Measurements from ENCODE around the gene NAPSA. TPM values are rescaled to one million over a fixed set of nuclear protein-coding genes. Genes with fewer than 3 reads are reported as not detected.

NAPSA gene
- total and polyA plus RNA-seq, 10 of the 15 experiments (the other 5 are each of a cell fraction or from before 2014, with no cell fraction given) = 6.7 to 45.4 (median 17.1) TPM

DNA sequence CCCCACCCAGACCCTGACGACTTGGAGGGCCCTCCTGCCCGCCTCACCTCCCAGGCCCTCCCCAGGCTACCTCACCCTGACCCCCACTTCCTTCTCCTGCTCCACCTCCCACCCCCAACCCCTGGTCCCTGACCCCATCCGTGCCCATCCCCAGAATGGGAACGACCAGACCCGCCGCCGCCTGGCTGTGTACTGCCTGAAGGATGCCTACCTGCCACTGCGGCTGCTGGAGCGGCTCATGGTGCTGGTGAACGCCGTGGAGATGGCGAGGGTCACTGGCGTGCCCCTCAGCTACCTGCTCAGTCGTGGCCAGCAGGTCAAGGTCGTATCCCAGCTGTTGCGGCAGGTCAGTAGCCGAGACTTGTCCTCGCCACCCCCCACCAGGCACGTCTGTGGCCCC is 41.4 kb upstream of the NAPSA start (continued):
- no peak for TF ChIP-seq ZBTB11 (CRISPR knock-in tag; IDR thresholded peaks at IDR 0.05)
- TF ChIP-seq PML (IDR thresholded peaks at IDR 0.05; ENCODE audit: low read length) = no peak
- no peak for TF ChIP-seq MYC (IDR thresholded peaks at IDR 0.05; ENCODE audit: insufficient read depth, insufficient read length, insufficient replicate concordance, low read length, severe bottlenecking)

DNA sequence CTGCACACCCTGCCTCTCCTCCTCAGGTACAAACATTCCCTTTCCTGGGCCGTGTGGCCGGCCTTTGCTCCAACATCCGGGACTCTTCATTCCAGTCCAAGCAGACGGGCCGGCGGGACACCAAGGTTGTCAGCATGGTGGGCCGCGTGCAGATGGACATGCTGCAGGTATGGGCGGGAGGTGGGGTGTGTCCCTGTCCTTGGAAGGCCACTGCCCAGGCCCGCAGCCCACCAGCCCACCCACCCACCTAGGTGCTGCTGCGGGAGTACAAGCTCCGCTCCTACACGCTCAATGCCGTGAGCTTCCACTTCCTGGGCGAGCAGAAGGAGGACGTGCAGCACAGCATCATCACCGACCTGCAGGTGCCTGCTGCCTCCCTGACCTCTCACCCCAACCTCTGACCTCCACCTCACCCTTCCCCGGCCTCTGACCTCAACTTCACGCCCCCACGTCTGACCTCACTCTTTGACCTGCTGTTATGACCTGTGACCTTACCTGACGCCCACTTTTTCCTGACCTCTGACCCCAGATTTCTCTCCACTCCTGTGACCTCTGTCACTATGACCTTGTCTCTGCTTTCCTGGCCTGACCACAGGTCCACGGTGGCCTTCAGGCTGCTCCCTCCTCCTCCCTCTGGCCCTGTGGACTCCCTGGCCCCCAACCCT is 40.8 kb upstream of the NAPSA start:
- H3K27me3 ChIP-seq (replicated peaks in 1 of 2; ENCODE audit: control insufficient read depth in 2 of 2, insufficient read depth in 2 of 2, low read length in 1 of 2) = no peaks in the 10 kb centered on the region
- no peak overlapping the region for H2AFZ ChIP-seq (ENCODE audit: control insufficient read depth, low read depth, low read length)
- ATAC-seq = no peak
- RAD21 ChIA-PET (ENCODE audit: unreplicated experiment) = no interaction called here
- no peaks in the 10 kb centered on the region for H3K4me1 ChIP-seq (ENCODE audit: control insufficient read depth, insufficient read depth, low read length)
- WGBS (ENCODE audit: insufficient coverage, insufficient replicate concordance, low lambda C conversion rate, missing lambda C conversion rate) = 92% methylated on average over 22 of the region's 22 CpGs
- H4K20me1 ChIP-seq (ENCODE audit: control insufficient read depth, insufficient read depth) = no peaks in the 10 kb centered on the region
- no peak for FAIRE-seq
- SMC1A ChIA-PET (ENCODE audit: uncharacterized antibody, unreplicated experiment) = no interaction called here
- no peaks in the 10 kb centered on the region for H3K9me3 ChIP-seq (replicated peaks; ENCODE audit: control insufficient read depth, insufficient read depth, low read length)
- CTCF ChIA-PET = no interaction called here
- peaks cover 2 to 50% of the 10 kb centered on the region in 2 experiments; a peak in 2 of 4 replicates for H3K36me3 ChIP-seq (ENCODE audit: control insufficient read depth in 2 of 2, insufficient read depth in 2 of 2, low read length in 1 of 2)
- no peak overlapping the region for H3K9ac ChIP-seq (ENCODE audit: control insufficient read depth, insufficient read depth, low read length)
- no peak overlapping the region for H3K27ac ChIP-seq (ENCODE audit: control insufficient read depth, insufficient read depth)
- intact Hi-C loops (cut with micrococcal nuclease; ENCODE audit: unreplicated experiment) = no loop called here
- no TSS peak for BruUV-seq (replicated peaks)
- POLR2A ChIA-PET = no interaction called here
- H3K4me2 ChIP-seq (ENCODE audit: control insufficient read depth, insufficient read depth) = no peak overlapping the region
- H3K4me3 ChIP-seq = no peak overlapping the region
- no peak for TF ChIP-seq RCOR1 (conservative IDR thresholded peaks at IDR 0.05; ENCODE audit: low read depth, low read length)
- TF ChIP-seq NR2C1 (IDR thresholded peaks at IDR 0.05) = peak; percentile 71
- TF ChIP-seq NR2C2 (IDR thresholded peaks at IDR 0.05; ENCODE audit: borderline replicate concordance, control insufficient read depth, insufficient read length, low read depth) = no peak
- TF ChIP-seq TCF3 (IDR thresholded peaks at IDR 0.05; ENCODE audit: borderline replicate concordance, insufficient read depth, low read depth, low read length) = no peak
- TF ChIP-seq NR2F1 (conservative IDR thresholded peaks at IDR 0.05) = peak; percentile 64
- TF ChIP-seq POLR2A (IDR thresholded peaks at IDR 0.05; ENCODE audit: low read depth, low read length) = no peak
- in situ Hi-C loops (cut with MboI) = no loop called here
- no peak for DNase-seq (ENCODE audit: low read depth, low spot score)
- H3K79me2 ChIP-seq (ENCODE audit: control insufficient read depth, insufficient read depth, low read length) = no peaks in the 10 kb centered on the region

Data from GM12878 (cell line).